Measurements from ENCODE around the gene SCLY.

SCLY gene

GRCh38 chr2:238060542-238061314 lies at the start of gene SCLY:
Gene SCLY, plus strand, starts transcription at chr2:238061001. Its CDS starts 54 bp downstream, at chr2:238061055.
- H3K9me3 Mint-ChIP-seq, result peaks cover 4% of the 10 kb centered on the region
- peaks cover 52% of the 10 kb centered on the region for H3K4me1 Mint-ChIP-seq (ENCODE audit: low read depth)
- peaks cover 17% of the 10 kb centered on the region for H3K36me3 Mint-ChIP-seq (ENCODE audit: low read depth)
- H3K4me3 Mint-ChIP-seq, result peak within 1 kb of the TSS; percentile 93
- peaks cover 5% of the 10 kb centered on the region for H3K27me3 Mint-ChIP-seq (ENCODE audit: low read depth)
- peak; percentile 95 for DNase-seq (ENCODE audit: low spot score)
- peak within 1 kb of the TSS; percentile 90 for H3K27ac Mint-ChIP-seq

- no peak for DNase-seq (ENCODE audit: low spot score)
- Mint-ChIP-seq H3K27me3 (ENCODE audit: low read depth) (no peaks in the 10 kb centered on the region), H3K36me3 (ENCODE audit: low read depth) (peaks cover 33% of the 10 kb centered on the region), H3K4me1 (ENCODE audit: low read depth) (peaks cover 23% of the 10 kb centered on the region), H3K27ac (no peak overlapping the region), H3K4me3 (no peak overlapping the region), H3K9me3 (no peaks in the 10 kb centered on the region)
Measured at GRCh38 chr2:238013806-238014205, 47.0 kb upstream of the SCLY start.

GRCh38 chr2:238015705-238016104 lies 45.1 kb upstream of the SCLY start:
- Mint-ChIP-seq H3K27me3 (ENCODE audit: low read depth) (no peaks in the 10 kb centered on the region), H3K36me3 (ENCODE audit: low read depth) (peaks cover 36% of the 10 kb centered on the region), H3K27ac (no peak overlapping the region), H3K9me3 (no peaks in the 10 kb centered on the region), H3K4me1 (ENCODE audit: low read depth) (peaks cover 13% of the 10 kb centered on the region), H3K4me3 (no peak overlapping the region)
- no peak for DNase-seq (ENCODE audit: low spot score)

- Mint-ChIP-seq H3K9me3 (no peaks in the 10 kb centered on the region), H3K4me3 (no peak overlapping the region), H3K4me1 (ENCODE audit: low read depth) (peaks cover 9% of the 10 kb centered on the region), H3K36me3 (ENCODE audit: low read depth) (peaks cover 34% of the 10 kb centered on the region), H3K27me3 (ENCODE audit: low read depth) (no peaks in the 10 kb centered on the region), H3K27ac (no peak overlapping the region)
- no peak for DNase-seq (ENCODE audit: low spot score)
Measured at GRCh38 chr2:238016526-238016925, 44.3 kb upstream of the SCLY start.

GRCh38 chr2:238019962-238020361 lies 40.8 kb upstream of the SCLY start:
- H3K27ac Mint-ChIP-seq, result no peak overlapping the region
- DNase-seq (ENCODE audit: low spot score), result no peak
- no peaks in the 10 kb centered on the region for H3K9me3 Mint-ChIP-seq
- H3K4me1 Mint-ChIP-seq (ENCODE audit: low read depth), result peaks cover 19% of the 10 kb centered on the region
- H3K27me3 Mint-ChIP-seq (ENCODE audit: low read depth), result no peaks in the 10 kb centered on the region
- no peak overlapping the region for H3K4me3 Mint-ChIP-seq
- H3K36me3 Mint-ChIP-seq (ENCODE audit: low read depth), result peaks cover 43% of the 10 kb centered on the region

GRCh38 chr2:238020816-238021215 lies 40.0 kb upstream of the SCLY start:
- Mint-ChIP-seq H3K27ac (no peak overlapping the region), H3K9me3 (no peaks in the 10 kb centered on the region), H3K4me3 (no peak overlapping the region), H3K36me3 (ENCODE audit: low read depth) (peaks cover 52% of the 10 kb centered on the region), H3K27me3 (ENCODE audit: low read depth) (no peaks in the 10 kb centered on the region), H3K4me1 (ENCODE audit: low read depth) (peaks cover 25% of the 10 kb centered on the region)
- DNase-seq (ENCODE audit: low spot score), result no peak

GRCh38 chr2:238021327-238021726 lies 39.5 kb upstream of the SCLY start:
- no peak for DNase-seq (ENCODE audit: low spot score)
- peaks cover 25% of the 10 kb centered on the region for H3K4me1 Mint-ChIP-seq (ENCODE audit: low read depth)
- no peak overlapping the region for H3K4me3 Mint-ChIP-seq
- no peaks in the 10 kb centered on the region for H3K9me3 Mint-ChIP-seq
- H3K36me3 Mint-ChIP-seq (ENCODE audit: low read depth), result peaks cover 54% of the 10 kb centered on the region
- H3K27me3 Mint-ChIP-seq (ENCODE audit: low read depth), result no peaks in the 10 kb centered on the region
- no peak overlapping the region for H3K27ac Mint-ChIP-seq

- H3K27ac Mint-ChIP-seq, result no peak overlapping the region
- peaks cover 53% of the 10 kb centered on the region for H3K36me3 Mint-ChIP-seq (ENCODE audit: low read depth)
Measured at GRCh38 chr2:238022594-238023157, 38.1 kb upstream of the SCLY start.

GRCh38 chr2:238023608-238024007 lies 37.2 kb upstream of the SCLY start:
- Mint-ChIP-seq H3K4me1 (ENCODE audit: low read depth) (peaks cover 34% of the 10 kb centered on the region), H3K36me3 (ENCODE audit: low read depth) (peaks cover 49% of the 10 kb centered on the region), H3K4me3 (no peak overlapping the region), H3K27ac (peak overlapping the region; percentile 39), H3K27me3 (ENCODE audit: low read depth) (no peaks in the 10 kb centered on the region), H3K9me3 (no peaks in the 10 kb centered on the region)
- DNase-seq (ENCODE audit: low spot score), result peak; percentile 35

More at GRCh38 chr2:238022594-238023157, 38.1 kb upstream of the SCLY start:
- Mint-ChIP-seq H3K27me3 (ENCODE audit: low read depth) (no peaks in the 10 kb centered on the region), H3K4me1 (ENCODE audit: low read depth) (peaks cover 31% of the 10 kb centered on the region), H3K4me3 (no peak overlapping the region), H3K9me3 (no peaks in the 10 kb centered on the region)
- no peak for DNase-seq (ENCODE audit: low spot score)

GRCh38 chr2:238024986-238025385 lies 35.8 kb upstream of the SCLY start:
- Mint-ChIP-seq H3K27ac (peak overlapping the region; percentile 68), H3K9me3 (no peaks in the 10 kb centered on the region), H3K36me3 (ENCODE audit: low read depth) (peaks cover 48% of the 10 kb centered on the region), H3K27me3 (ENCODE audit: low read depth) (no peaks in the 10 kb centered on the region), H3K4me3 (peak overlapping the region; percentile 39), H3K4me1 (ENCODE audit: low read depth) (peaks cover 34% of the 10 kb centered on the region)
- DNase-seq (ENCODE audit: low spot score), result peak; percentile 74

- no peaks in the 10 kb centered on the region for H3K9me3 Mint-ChIP-seq
- H3K36me3 Mint-ChIP-seq (ENCODE audit: low read depth), result peaks cover 50% of the 10 kb centered on the region
- DNase-seq (ENCODE audit: low spot score), result no peak
- H3K27ac Mint-ChIP-seq, result peak overlapping the region; percentile 68
- H3K27me3 Mint-ChIP-seq (ENCODE audit: low read depth), result no peaks in the 10 kb centered on the region
- H3K4me3 Mint-ChIP-seq, result peak overlapping the region; percentile 39
- H3K4me1 Mint-ChIP-seq (ENCODE audit: low read depth), result peaks cover 34% of the 10 kb centered on the region
Measured at GRCh38 chr2:238025741-238026360, 35.0 kb upstream of the SCLY start.

- no peak for DNase-seq (ENCODE audit: low spot score)
- Mint-ChIP-seq H3K4me3 (no peak overlapping the region), H3K27ac (no peak overlapping the region), H3K9me3 (no peaks in the 10 kb centered on the region), H3K27me3 (ENCODE audit: low read depth) (no peaks in the 10 kb centered on the region), H3K4me1 (ENCODE audit: low read depth) (peaks cover 34% of the 10 kb centered on the region), H3K36me3 (ENCODE audit: low read depth) (peaks cover 54% of the 10 kb centered on the region)
Measured at GRCh38 chr2:238027058-238027457, 33.7 kb upstream of the SCLY start.

- DNase-seq (ENCODE audit: low spot score), result no peak
- Mint-ChIP-seq H3K4me3 (no peak overlapping the region), H3K4me1 (ENCODE audit: low read depth) (peaks cover 31% of the 10 kb centered on the region), H3K27me3 (ENCODE audit: low read depth) (no peaks in the 10 kb centered on the region), H3K9me3 (no peaks in the 10 kb centered on the region), H3K27ac (no peak overlapping the region), H3K36me3 (ENCODE audit: low read depth) (peaks cover 49% of the 10 kb centered on the region)
Measured at GRCh38 chr2:238027591-238028415, 33.0 kb upstream of the SCLY start.
